ENCODE results near the gene LYZL1. TPM values are rescaled to one million over a fixed set of nuclear protein-coding genes. Genes with fewer than 3 reads are reported as not detected.

The LYZL1 gene
- total RNA-seq, 1 donor from 2014 or later: not detected

- H3K9me3 ChIP-seq (replicated peaks): no peaks in the 10 kb centered on the region
- no peak for DNase-seq
- no peaks in the 10 kb centered on the region for H3K27me3 ChIP-seq (ENCODE audit: low read depth)
- intact Hi-C loops (cut with micrococcal nuclease): no loop called here
- no peaks in the 10 kb centered on the region for H3K36me3 ChIP-seq
- H3K4me3 ChIP-seq: no peak overlapping the region
- no peaks in the 10 kb centered on the region for H3K4me1 ChIP-seq
- no peak overlapping the region for H3K27ac ChIP-seq (replicated peaks)
- no peak for TF ChIP-seq CTCF (IDR thresholded peaks at IDR 0.05; ENCODE audit: borderline replicate concordance)
These were observed 60.0 kb downstream of the LYZL1 start for GRCh38 chr10:29348836-29349235.

- TF ChIP-seq CTCF (IDR thresholded peaks at IDR 0.05; ENCODE audit: borderline replicate concordance): no peak
- intact Hi-C loops (cut with micrococcal nuclease): no loop called here
- Histone ChIP-seq H3K27ac (replicated peaks) (no peak overlapping the region), H3K27me3 (ENCODE audit: low read depth) (no peaks in the 10 kb centered on the region), H3K36me3 (no peaks in the 10 kb centered on the region), H3K4me3 (no peak overlapping the region), H3K4me1 (no peaks in the 10 kb centered on the region), H3K9me3 (replicated peaks) (no peaks in the 10 kb centered on the region)
- no peak for DNase-seq
These were observed 64.4 kb downstream of the LYZL1 start for GRCh38 chr10:29353305-29353704.

GRCh38 chr10:29353887-29354561 lies 65.2 kb downstream of the LYZL1 start:
- Histone ChIP-seq H3K9me3 (replicated peaks) (no peaks in the 10 kb centered on the region), H3K27me3 (ENCODE audit: low read depth) (no peaks in the 10 kb centered on the region), H3K4me3 (no peak overlapping the region), H3K36me3 (no peaks in the 10 kb centered on the region), H3K4me1 (no peaks in the 10 kb centered on the region), H3K27ac (replicated peaks) (no peak overlapping the region)
- intact Hi-C loops (cut with micrococcal nuclease): no loop called here
- TF ChIP-seq CTCF (IDR thresholded peaks at IDR 0.05; ENCODE audit: borderline replicate concordance): no peak
- no peak for DNase-seq

- Histone ChIP-seq H3K4me3 (no peak overlapping the region), H3K27ac (replicated peaks) (no peak overlapping the region), H3K27me3 (ENCODE audit: low read depth) (no peaks in the 10 kb centered on the region), H3K9me3 (replicated peaks) (no peaks in the 10 kb centered on the region), H3K4me1 (no peaks in the 10 kb centered on the region), H3K36me3 (no peaks in the 10 kb centered on the region)
- no peak for DNase-seq
- no peak for TF ChIP-seq CTCF (IDR thresholded peaks at IDR 0.05; ENCODE audit: borderline replicate concordance)
- intact Hi-C loops (cut with micrococcal nuclease): no loop called here
These were observed 66.6 kb downstream of the LYZL1 start for GRCh38 chr10:29355411-29355991.

GRCh38 chr10:29356931-29357330 lies 68.1 kb downstream of the LYZL1 start:
- intact Hi-C loops (cut with micrococcal nuclease): no loop called here
- no peak for TF ChIP-seq CTCF (IDR thresholded peaks at IDR 0.05; ENCODE audit: borderline replicate concordance)

More at GRCh38 chr10:29356931-29357330, 68.1 kb downstream of the LYZL1 start:
- Histone ChIP-seq H3K4me1 (no peaks in the 10 kb centered on the region), H3K4me3 (no peak overlapping the region), H3K27me3 (ENCODE audit: low read depth) (no peaks in the 10 kb centered on the region), H3K9me3 (replicated peaks) (no peaks in the 10 kb centered on the region), H3K27ac (replicated peaks) (no peak overlapping the region), H3K36me3 (no peaks in the 10 kb centered on the region)
- DNase-seq: no peak

All from left ventricle myocardium inferior (tissue), 1 donor.